RPMI7951 (cell line): Measurements from ENCODE around the gene ITGA1. TPM values are rescaled to one million over a fixed set of nuclear protein-coding genes. Genes with fewer than 3 reads are reported as not detected.
A peak's percentile ranks its signal among the peaks of the same experiment; 100 is the strongest.

Source experiments
- DNase-seq: peaks from one replicate; pipeline ENCODE4 v3.0.0-alpha.2; 2012; ENCODE audit warnings: low read depth
- total RNA-seq: library from RNA; depleted of rRNA; stranded (reverse); fragments of >200 nt; shearing (Covaris generic); gene quantifications from 2 replicates; pipeline ENCODE4 v1.2.3, GENCODE V29; 2014

Gene ITGA1
- total RNA-seq, 1 experiment from 2014 or later, result 47.7 TPM

DNA sequence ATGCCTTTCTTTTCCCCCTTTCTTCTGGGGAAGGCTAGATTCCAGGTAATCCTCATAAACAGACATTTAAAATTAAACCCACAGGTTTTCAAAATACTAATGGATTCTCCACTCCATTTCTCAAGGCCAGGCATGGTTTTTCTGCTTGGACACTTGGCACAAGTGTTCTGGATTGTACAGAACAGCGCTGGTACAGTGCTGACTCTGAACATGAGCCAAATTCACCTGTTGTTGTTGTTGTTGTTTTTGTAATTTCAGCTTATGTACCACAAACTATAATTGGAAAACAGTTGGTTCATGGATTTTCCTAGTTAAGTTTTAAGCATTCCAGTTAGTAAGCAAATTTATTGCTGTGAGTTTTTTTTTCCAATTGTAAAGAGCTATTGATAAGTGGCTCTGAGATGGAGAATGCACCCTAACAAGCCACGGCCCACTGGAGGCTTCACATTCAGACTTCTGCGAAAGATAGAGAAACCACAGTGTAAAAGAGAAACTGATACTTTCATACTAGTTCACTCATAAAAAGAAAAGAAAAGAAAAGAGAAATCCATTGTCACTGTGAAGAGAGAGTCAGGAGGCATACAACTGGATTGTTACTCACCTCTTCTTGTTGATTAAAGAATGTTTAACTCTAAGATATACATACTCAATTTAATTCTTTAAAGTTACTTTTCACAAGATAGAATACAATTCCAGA, 16.2 kb upstream of the ITGA1 start:
- DNase-seq, result no peak

GRCh38 chr5:52772668-52773067, 15.0 kb upstream of the ITGA1 start:
- no peak for DNase-seq

- DNase-seq, result no peak
These were observed 14.4 kb upstream of the ITGA1 start for GRCh38 chr5:52773342-52773741.

DNA sequence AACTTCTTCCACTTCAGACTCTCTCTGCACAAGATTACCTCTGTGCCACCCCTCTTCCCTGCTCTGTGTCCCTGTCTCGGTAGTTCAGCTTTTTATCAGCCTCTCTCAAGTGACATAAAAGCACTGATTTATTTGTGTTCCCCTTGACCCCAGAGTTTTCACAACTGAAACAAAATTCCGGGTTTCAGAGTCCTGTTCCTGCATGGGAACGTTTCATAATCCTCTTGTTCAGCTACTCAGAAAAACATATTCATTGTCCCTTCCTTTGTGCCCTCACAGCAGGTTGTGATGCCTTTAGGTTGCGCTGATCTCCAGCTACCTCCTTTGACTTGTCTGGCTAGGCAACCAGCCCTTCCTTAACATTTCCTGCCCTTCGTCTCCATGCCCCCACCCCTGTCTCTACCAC, 13.7 kb upstream of the ITGA1 start:
- DNase-seq, result no peak

DNA sequence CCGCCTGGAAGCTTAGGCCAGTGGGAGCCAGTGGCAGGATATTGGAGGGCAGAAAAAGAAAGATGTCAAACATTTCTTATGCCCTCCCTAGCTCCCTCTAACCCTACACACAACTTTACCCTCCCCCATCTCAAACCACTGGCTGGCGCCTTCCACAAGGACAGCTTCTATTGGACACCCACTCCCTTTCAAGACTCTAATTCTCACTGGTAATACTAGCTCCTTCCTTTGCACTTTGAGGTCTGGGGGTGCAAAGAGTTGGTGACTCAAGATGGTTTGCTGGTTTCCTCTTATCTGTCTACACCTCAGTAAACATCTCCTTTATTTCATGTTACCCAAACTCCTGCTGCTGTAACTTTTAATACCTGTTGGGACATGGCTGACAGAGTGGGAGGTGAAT, 11.6 kb upstream of the ITGA1 start:
- no peak for DNase-seq

GRCh38 chr5:52777186-52777585, 10.5 kb upstream of the ITGA1 start:
- DNase-seq, result no peak

- DNase-seq, result no peak
These were observed 8.9 kb upstream of the ITGA1 start for GRCh38 chr5:52778781-52779180.

GRCh38 chr5:52779213-52779612, 8.5 kb upstream of the ITGA1 start:
- no peak for DNase-seq

GRCh38 chr5:52783226-52783959, 4.3 kb upstream of the ITGA1 start:
- peak; percentile 81 for DNase-seq

DNA sequence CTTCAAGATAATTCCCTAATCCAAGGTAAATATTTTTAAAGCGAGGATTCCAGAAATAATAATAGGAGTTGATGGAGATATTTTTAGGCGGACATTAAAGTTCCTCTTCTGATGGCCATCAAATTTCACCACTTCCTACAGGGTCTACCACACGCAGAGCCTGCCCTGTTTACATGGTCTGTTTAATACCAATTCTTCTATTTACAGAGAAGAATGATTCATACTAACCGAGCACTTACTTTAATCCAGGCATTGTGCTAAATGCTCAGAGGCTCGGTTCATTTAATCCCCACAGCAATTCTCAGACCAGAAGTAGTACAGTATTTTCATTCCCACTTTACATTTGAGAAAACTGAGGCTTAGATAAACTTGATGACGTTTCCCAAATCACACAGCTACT, 3.0 kb upstream of the ITGA1 start:
- DNase-seq, result peak; percentile 65

DNA sequence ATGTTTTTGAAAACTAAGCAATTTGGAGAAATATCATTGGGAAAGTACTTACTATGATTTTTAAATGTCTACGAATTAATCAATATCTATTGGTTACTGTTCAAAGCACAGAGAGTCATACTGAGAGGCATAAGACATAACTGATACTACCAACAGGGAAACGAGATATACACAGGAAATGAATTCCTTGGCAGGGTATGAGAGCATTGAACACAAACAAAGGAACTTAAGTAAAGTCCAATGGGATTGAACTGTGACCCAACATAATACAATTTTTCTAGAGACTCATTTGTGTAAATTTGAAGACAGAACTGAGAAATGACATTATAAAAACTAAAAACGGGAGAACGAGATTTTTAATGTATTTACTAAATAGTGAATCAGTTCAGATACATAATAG, 1.3 kb upstream of the ITGA1 start:
- DNase-seq, result no peak

- DNase-seq, result no peak
These were observed 642 bp upstream of the ITGA1 start for GRCh38 chr5:52786949-52787599.

DNA sequence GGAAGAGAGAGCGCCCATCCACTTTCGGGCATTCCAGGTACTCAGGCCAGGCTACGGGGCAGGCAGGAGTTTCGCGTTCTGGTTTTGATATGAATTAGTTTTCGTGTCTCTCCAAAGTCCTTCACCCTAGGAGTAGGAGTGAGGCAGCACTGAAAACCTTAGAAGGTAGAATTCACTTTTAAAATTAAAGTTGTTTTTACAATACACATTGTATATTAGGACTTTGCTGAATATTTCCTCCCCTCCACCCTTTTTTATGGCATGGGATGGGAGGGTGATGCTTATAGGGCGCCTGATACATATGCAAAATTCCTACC, 747 bp downstream of the ITGA1 start:
- DNase-seq, result no peak

GRCh38 chr5:52789378-52789777, 1.7 kb downstream of the ITGA1 start:
- DNase-seq, result no peak

GRCh38 chr5:52789851-52790250, 2.1 kb downstream of the ITGA1 start:
- DNase-seq, result no peak

DNA sequence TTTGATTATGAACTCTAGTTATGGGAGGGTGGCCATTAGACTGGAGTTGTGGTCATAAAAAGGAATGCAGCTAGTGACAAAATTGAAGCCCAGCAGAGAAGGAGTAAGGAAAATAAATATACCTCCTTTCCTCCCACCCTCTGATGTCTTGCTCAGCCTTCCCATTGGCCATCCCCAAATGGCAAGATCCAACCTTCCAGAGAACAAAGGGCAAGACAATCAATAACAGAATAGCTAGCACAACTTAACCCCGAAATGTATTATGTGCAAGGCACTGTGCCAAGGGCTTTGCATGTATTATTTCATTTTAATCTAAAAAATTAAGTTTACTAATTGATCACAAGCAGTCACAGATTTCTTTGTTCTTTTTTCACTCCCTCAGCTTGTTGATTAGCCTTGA, 3.6 kb downstream of the ITGA1 start:
- DNase-seq, result no peak

DNA sequence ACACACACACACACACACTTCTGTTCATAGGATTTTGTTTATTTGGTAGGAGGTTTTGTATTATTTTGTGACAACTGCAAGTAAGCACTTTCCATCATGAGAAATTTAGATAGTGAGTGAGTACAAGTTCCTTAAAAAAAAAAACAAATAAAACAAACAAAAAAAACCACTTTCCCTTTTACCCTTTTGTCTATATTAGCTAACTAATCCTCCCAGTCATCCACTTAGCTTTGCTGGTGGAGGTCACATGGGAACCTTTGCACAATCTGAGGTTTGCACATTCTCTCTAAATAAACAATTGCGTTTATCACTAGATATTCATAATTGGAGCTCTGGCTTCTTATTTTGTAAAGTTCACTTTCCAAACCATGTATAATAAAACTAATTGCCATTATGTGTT, 6.8 kb downstream of the ITGA1 start:
- no peak for DNase-seq

DNA sequence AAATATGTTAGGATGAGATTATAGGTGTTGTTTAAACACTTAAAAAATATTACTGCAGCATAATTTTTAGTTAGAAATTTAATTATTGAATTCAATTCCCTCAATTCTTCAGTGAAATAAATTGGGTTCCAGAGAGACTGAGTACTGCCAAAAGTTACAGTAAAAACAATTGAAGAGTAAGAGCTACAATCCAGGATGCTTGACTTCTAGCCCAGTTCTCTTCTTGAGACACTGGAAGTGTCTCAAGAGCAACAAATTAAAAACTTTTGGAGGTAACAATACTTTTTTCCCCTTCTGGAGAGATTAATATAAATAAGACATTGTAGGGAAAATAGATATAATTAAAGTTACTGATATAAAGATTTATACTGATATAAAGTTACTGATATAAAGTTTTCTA, 8.3 kb downstream of the ITGA1 start:
- DNase-seq, result no peak

DNA sequence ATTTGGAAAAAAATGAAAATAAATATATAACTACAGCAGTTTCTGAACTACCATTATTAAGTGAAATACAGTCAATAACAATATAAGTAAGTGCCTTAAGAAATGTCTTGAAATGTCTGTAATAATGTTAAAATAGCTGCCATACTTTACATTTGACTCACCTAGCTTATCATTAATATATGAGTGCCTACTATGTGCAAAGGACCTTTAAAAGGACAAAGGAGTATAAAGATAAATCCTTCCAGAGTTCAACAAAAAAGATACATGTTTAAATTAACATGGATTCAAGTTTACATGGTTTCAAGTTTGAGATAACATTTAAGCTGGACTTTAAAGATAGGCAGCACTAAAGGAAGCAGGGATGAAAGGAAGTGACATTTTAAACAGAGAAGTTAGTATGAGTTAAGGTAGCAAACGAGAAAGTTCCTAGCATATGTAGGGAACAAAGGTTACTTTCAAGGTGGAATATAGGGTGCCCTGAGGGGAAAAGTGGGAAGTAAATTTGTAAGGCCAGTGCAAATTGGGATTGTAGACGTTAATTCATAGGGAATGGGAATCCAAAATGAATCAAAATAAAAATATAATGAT, 8.9 kb downstream of the ITGA1 start:
- DNase-seq, result no peak

DNA sequence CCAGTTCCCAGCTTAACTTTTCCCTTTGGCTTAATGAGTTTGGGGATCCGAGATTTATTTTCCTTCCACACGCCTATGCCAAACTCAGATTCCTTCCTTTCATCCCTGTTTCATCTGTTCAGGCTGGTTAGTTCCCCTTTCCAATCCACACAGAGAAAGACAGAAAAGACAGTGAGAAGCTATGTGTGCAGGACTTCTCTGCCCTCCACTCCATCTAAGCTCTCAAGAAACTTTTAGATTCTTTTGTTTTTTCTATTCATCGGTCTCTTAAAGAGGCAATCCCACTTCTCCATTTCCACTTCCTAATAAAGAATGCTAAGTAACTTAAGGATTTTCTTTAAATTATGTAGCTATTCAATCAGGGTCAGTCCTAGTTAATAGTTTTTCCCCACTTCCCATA, 11.2 kb downstream of the ITGA1 start:
- DNase-seq, result no peak

- peak; percentile 88 for DNase-seq
These were observed 11.8 kb downstream of the ITGA1 start for GRCh38 chr5:52799358-52799982.

- peak; percentile 88 for DNase-seq
These were observed 12.3 kb downstream of the ITGA1 start for GRCh38 chr5:52799983-52800393.
